ENCODE results near the gene BICD2. TPM values are rescaled to one million over a fixed set of nuclear protein-coding genes. Genes with fewer than 3 reads are reported as not detected.

Gene BICD2
- total RNA-seq, 1 donor from 2014 or later: 43.7 TPM

- Mint-ChIP-seq H3K36me3 (ENCODE audit: unreplicated experiment) (no peaks in the 10 kb centered on the region), H3K4me3 (ENCODE audit: unreplicated experiment) (peak overlapping the region; percentile 96), H3K27ac (ENCODE audit: unreplicated experiment) (no peak overlapping the region), H3K9me3 (ENCODE audit: unreplicated experiment) (peaks cover 3% of the 10 kb centered on the region), H3K27me3 (ENCODE audit: unreplicated experiment) (no peaks in the 10 kb centered on the region), H3K4me1 (ENCODE audit: low read depth, unreplicated experiment) (peaks cover 2% of the 10 kb centered on the region)
- TF ChIP-seq CTCF (IDR thresholded peaks at IDR 0.05; ENCODE audit: partially characterized antibody, unreplicated experiment): no peak
- no peak for DNase-seq
Observed at GRCh38 chr9:92671323-92671722, 93.3 kb downstream of the BICD2 start.

- Mint-ChIP-seq H3K4me1 (ENCODE audit: low read depth, unreplicated experiment) (peaks cover 2% of the 10 kb centered on the region), H3K27me3 (ENCODE audit: unreplicated experiment) (no peaks in the 10 kb centered on the region), H3K4me3 (ENCODE audit: unreplicated experiment) (peak within 1 kb of the TSS; percentile 96), H3K36me3 (ENCODE audit: unreplicated experiment) (no peaks in the 10 kb centered on the region), H3K9me3 (ENCODE audit: unreplicated experiment) (peaks cover 3% of the 10 kb centered on the region), H3K27ac (ENCODE audit: unreplicated experiment) (peak within 1 kb of the TSS; percentile 64)
- peak; percentile 96 for DNase-seq
- no peak for TF ChIP-seq CTCF (IDR thresholded peaks at IDR 0.05; ENCODE audit: partially characterized antibody, unreplicated experiment)
Observed at GRCh38 chr9:92669890-92670708, 94.5 kb downstream of the BICD2 start, which contains the start of gene IPPK. IPPK (minus strand) TSS chr9:92670131; CDS start chr9:92669988, 143 bp downstream.

- TF ChIP-seq CTCF (IDR thresholded peaks at IDR 0.05; ENCODE audit: partially characterized antibody, unreplicated experiment): no peak
- Mint-ChIP-seq H3K27me3 (ENCODE audit: unreplicated experiment) (no peaks in the 10 kb centered on the region), H3K36me3 (ENCODE audit: unreplicated experiment) (no peaks in the 10 kb centered on the region), H3K9me3 (ENCODE audit: unreplicated experiment) (peaks cover 3% of the 10 kb centered on the region), H3K4me3 (ENCODE audit: unreplicated experiment) (peak overlapping the region; percentile 83), H3K4me1 (ENCODE audit: low read depth, unreplicated experiment) (peaks cover 6% of the 10 kb centered on the region), H3K27ac (ENCODE audit: unreplicated experiment) (no peak overlapping the region)
- peak; percentile 57 for DNase-seq
Observed at GRCh38 chr9:92669527-92669889, 95.1 kb downstream of the BICD2 start.

GRCh38 chr9:92668746-92669526 is 95.7 kb downstream of the BICD2 start:
- Mint-ChIP-seq H3K27ac (ENCODE audit: unreplicated experiment) (peak overlapping the region; percentile 64), H3K36me3 (ENCODE audit: unreplicated experiment) (no peaks in the 10 kb centered on the region), H3K27me3 (ENCODE audit: unreplicated experiment) (no peaks in the 10 kb centered on the region), H3K4me1 (ENCODE audit: low read depth, unreplicated experiment) (peaks cover 6% of the 10 kb centered on the region), H3K9me3 (ENCODE audit: unreplicated experiment) (peaks cover 3% of the 10 kb centered on the region), H3K4me3 (ENCODE audit: unreplicated experiment) (peak overlapping the region; percentile 83)
- DNase-seq: no peak
- no peak for TF ChIP-seq CTCF (IDR thresholded peaks at IDR 0.05; ENCODE audit: partially characterized antibody, unreplicated experiment)

Measured in glutamatergic neuron (in vitro differentiated cells).